OCI-LY3 (cell line): Measurements from ENCODE around the gene BIK.

Experiments
- H2AFZ ChIP-seq: fragments of 200-600, 300-600 bp; shearing (Covaris generic); 2 replicates; pipeline ENCODE4 v1.6.0; 2014; ENCODE audit warnings: antibody characterized with exemption, low read depth, low read length
- H3K27ac ChIP-seq: fragments of 200-600, 300-600 bp; sonication (generic); 2 replicates; pipeline ENCODE4 v1.5.1; 2014; ENCODE audit warnings: mild to moderate bottlenecking, low read length, moderate library complexity, mixed read lengths
- H3K27me3 ChIP-seq: fragments of 200-600, 300-600 bp; sonication (generic); 2 replicates; pipeline ENCODE4 v1.6.1; 2014; ENCODE audit warnings: low read depth, low read length, mixed read lengths
- H3K36me3 ChIP-seq: fragments of 200-600, 300-600 bp; sonication (generic); replicated peaks from 2 replicates; pipeline ENCODE3; 2014; ENCODE audit warnings: low read depth, low read length, mixed read lengths
- H3K4me1 ChIP-seq: fragments of 300-600, 200-600 bp; sonication (generic); 2 replicates; pipeline ENCODE4 v1.6.1; 2014; ENCODE audit warnings: low read length, mixed read lengths
- H3K4me2 ChIP-seq: fragments of 200-600, 300-600 bp; sonication (generic); 2 replicates; pipeline ENCODE4 v1.6.1; 2014; ENCODE audit warnings: low read length, mixed read lengths
- H3K4me3 ChIP-seq: fragments of 300-600, 200-600 bp; sonication (generic); 2 replicates; pipeline ENCODE4 v1.5.1; 2014; ENCODE audit warnings: antibody characterized with exemption, mild to moderate bottlenecking, low read length, moderate library complexity
- H3K79me2 ChIP-seq: fragments of 300-600, 200-600 bp; shearing (Covaris generic); 2 replicates; pipeline ENCODE4 v1.6.1; 2014; ENCODE audit warnings: mild to moderate bottlenecking, low read length, mixed read lengths
- H3K9ac ChIP-seq: fragments of 300-600, 200-600 bp; shearing (Covaris generic); 2 replicates; pipeline ENCODE4 v1.6.0; 2014; ENCODE audit warnings: mild to moderate bottlenecking, low read length, moderate library complexity
- H3K9me3 ChIP-seq: fragments of 200-600, 300-600 bp; shearing (Covaris generic); 2 replicates; pipeline ENCODE4 v1.6.1; 2014; ENCODE audit warnings: low read length, mixed read lengths; ENCODE audit not compliant: insufficient read depth
- H4K20me1 ChIP-seq: fragments of 200-600, 300-600 bp; sonication (generic); 2 replicates; pipeline ENCODE4 v1.6.1; 2016; ENCODE audit warnings: low read length, mixed read lengths; ENCODE audit not compliant: insufficient read depth
- CTCF ChIP-seq: fragments of 200-600, 300-600 bp; sonication (generic); IDR thresholded peaks from 2 replicates; pipeline ENCODE4 v1.5.1; 2014; ENCODE audit warnings: antibody characterized with exemption, low read length, low read depth
- EZH2phosphoT487 ChIP-seq: fragments of 200-600 bp; shearing (Covaris generic); IDR thresholded peaks from 2 replicates; pipeline ENCODE4 v1.6.1; 2018; ENCODE audit warnings: antibody characterized with exemption, mixed run types, low read depth

The BIK gene

GRCh38 chr22:43162412-43163150, 52.0 kb downstream of the BIK start:
- Histone ChIP-seq H3K4me1 (no peaks in the 10 kb centered on the region), H4K20me1 (no peaks in the 10 kb centered on the region), H3K36me3 (no peaks in the 10 kb centered on the region), H3K9ac (no peak overlapping the region), H3K9me3 (no peaks in the 10 kb centered on the region), H3K4me3 (no peak overlapping the region), H3K27ac (no peak overlapping the region), H3K79me2 (no peaks in the 10 kb centered on the region), H3K27me3 (no peaks in the 10 kb centered on the region), H3K4me2 (no peak overlapping the region), H2AFZ (no peak overlapping the region)
- TF ChIP-seq CTCF (no peak), EZH2phosphoT487 (no peak)

DNA sequence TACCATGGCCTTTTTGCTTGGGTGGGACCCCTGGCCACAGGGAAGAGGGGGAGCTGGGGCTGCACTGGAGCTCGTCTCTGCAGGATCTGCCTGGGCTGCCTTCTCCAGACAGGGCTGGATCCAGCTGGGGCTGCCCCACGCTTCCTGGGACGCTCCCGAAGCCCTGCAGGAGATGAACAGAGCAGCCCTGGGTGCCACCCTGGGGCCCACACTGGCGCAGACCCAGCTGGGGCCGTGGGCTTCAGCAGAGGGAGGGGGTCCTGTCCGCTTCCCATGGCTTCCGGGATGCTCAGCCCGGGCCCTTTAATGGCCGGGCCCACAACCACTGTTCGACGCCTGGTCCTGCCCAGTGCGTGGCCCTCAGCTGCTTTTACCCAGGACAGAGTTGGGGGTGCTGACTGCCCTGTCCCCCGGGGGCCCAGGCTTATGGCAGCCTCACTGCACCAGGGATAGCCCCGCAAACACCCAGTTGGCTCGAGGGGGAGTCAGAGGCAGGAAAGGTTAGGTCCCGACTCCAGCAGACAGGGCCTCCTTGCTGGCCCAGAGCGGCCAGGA, 52.8 kb downstream of the BIK start:
- Histone ChIP-seq H3K36me3 (no peaks in the 10 kb centered on the region), H2AFZ (no peak overlapping the region), H3K9ac (no peak overlapping the region), H3K79me2 (no peaks in the 10 kb centered on the region), H3K4me3 (no peak overlapping the region), H4K20me1 (no peaks in the 10 kb centered on the region), H3K27ac (no peak overlapping the region), H3K4me2 (no peak overlapping the region), H3K9me3 (no peaks in the 10 kb centered on the region), H3K27me3 (no peaks in the 10 kb centered on the region), H3K4me1 (no peaks in the 10 kb centered on the region)
- TF ChIP-seq EZH2phosphoT487 (no peak), CTCF (no peak)

DNA sequence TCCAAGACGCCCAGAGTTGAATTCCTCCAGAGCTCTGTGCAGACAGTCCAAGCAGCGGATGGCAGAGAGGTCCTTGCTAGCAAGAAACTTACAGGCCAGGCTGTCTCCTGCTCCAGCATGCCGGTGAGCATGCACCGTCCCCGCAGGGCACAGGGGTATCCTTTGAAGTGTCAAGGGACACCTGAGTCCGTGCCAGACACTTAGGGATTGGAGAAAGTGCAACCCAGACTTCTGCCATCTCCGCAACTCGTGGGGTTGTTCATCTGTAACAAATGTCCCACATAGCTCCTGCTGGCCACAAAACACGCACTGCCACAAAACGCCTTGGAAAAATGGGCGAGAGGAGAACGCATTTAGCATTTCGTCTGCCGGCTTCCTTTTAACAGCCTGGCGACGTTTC, 54.1 kb downstream of the BIK start:
- TF ChIP-seq CTCF (no peak), EZH2phosphoT487 (no peak)
- Histone ChIP-seq H2AFZ (no peak overlapping the region), H3K4me3 (no peak overlapping the region), H3K4me1 (no peaks in the 10 kb centered on the region), H3K79me2 (no peaks in the 10 kb centered on the region), H3K4me2 (no peak overlapping the region), H3K27ac (no peak overlapping the region), H3K9me3 (no peaks in the 10 kb centered on the region), H3K9ac (no peak overlapping the region), H3K27me3 (no peaks in the 10 kb centered on the region), H4K20me1 (no peaks in the 10 kb centered on the region), H3K36me3 (peaks cover 8% of the 10 kb centered on the region)

DNA sequence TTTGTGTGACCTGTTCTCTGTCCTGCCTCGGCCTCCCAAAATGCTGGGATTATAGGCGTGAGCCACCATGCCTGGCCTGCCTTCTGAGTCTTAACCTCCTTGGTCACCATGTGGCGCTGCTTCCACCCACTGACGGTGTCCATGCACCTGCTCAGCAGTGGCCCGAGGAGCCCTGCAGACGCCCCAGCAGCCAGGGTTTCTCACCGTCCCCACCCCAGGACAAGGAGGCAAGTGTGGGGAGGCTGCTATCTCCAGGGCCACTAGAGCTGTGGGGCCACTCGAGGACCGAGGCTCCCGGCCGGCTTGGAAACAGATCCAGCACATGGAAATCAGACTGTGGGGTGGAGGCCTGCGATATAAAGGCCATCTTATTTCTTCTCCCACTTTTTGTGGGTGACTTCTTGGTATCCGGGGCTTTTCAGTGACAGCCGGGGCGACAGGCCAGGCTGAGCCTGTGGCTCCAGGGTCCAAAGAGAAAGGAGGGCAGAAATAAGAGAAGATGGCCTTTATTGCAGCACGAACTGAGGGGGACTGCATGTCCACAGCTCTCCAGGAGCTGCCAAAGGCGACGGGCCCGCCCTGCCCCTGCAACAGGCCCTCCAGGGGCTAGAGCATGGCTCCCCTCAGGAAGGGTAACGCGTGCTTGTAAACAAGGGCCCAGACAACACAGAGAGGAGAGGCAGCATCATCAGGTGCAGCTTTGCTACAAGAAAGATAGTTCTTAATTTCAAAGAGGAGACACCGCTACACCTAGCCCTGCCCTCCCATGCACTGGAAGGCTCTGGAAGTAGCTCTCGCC, 55.8 kb downstream of the BIK start:
- no peaks in the 10 kb centered on the region for H3K4me1 ChIP-seq
- peaks cover 18% of the 10 kb centered on the region for H3K36me3 ChIP-seq
- no peak overlapping the region for H3K9ac ChIP-seq

More for the DNA sequence above, 55.8 kb downstream of the BIK start:
- no peak overlapping the region for H3K4me3 ChIP-seq
- H3K9me3 ChIP-seq: no peaks in the 10 kb centered on the region
- H3K79me2 ChIP-seq: no peaks in the 10 kb centered on the region
- no peaks in the 10 kb centered on the region for H4K20me1 ChIP-seq
- H2AFZ ChIP-seq: no peak overlapping the region
- TF ChIP-seq EZH2phosphoT487: no peak
- no peak for TF ChIP-seq CTCF
- H3K4me2 ChIP-seq: no peak overlapping the region
- no peaks in the 10 kb centered on the region for H3K27me3 ChIP-seq
- no peak overlapping the region for H3K27ac ChIP-seq
